ENCODE results near the gene TRMT10A.
A peak's percentile ranks its signal among the peaks of the same experiment; 100 is the strongest.

TRMT10A gene, protein sequence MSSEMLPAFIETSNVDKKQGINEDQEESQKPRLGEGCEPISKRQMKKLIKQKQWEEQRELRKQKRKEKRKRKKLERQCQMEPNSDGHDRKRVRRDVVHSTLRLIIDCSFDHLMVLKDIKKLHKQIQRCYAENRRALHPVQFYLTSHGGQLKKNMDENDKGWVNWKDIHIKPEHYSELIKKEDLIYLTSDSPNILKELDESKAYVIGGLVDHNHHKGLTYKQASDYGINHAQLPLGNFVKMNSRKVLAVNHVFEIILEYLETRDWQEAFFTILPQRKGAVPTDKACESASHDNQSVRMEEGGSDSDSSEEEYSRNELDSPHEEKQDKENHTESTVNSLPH

GRCh38 chr4:99563310-99564186 lies at the start of gene TRMT10A:
TSS of gene TRMT10A (minus strand) at chr4:99564039. CDS start at chr4:99559338, 4,701 bp downstream.
- peak; percentile 83 to 93 (median 91) for DNase-seq (ENCODE audit: low read depth in 4 of 4, low spot score in 1 of 4)

- no peak for DNase-seq (ENCODE audit: low read depth in 4 of 4, low spot score in 1 of 4)
These were observed 48.9 kb upstream of the TRMT10A start for GRCh38 chr4:99612704-99613103.

- no peak for DNase-seq (ENCODE audit: low read depth in 4 of 4, low spot score in 1 of 4)
These were observed 48.4 kb upstream of the TRMT10A start for GRCh38 chr4:99612281-99612680.

DNA sequence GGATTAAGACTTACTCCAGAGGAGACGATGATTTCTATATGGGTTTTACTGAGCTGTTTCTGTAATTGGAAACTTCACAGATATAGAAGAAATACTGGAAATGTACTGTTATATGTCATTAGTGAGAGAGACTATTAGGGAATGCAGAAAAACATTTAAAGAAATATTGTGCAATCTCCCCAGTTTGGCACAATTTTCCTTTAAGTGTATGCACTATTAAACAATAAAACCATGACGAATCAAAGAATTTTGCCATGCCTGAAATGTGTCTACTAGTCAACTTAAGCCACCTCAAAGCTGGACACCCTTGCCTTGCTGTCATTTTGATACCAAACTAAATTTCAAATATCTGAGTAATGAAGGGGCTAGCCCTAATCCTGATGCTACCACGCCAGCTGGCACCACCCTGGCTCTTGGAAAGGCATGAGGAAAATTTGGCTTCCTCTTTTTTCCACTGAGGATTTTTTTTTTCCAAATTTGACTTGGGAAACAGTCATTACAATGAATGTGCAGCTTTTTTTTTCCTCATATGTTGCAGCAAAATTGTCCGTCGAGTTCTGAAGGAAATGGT lies 46.9 kb upstream of the TRMT10A start:
- no peak for DNase-seq (ENCODE audit: low read depth in 4 of 4, low spot score in 1 of 4)

- DNase-seq (ENCODE audit: low read depth in 4 of 4, low spot score in 1 of 4), result no peak
These were observed 44.6 kb upstream of the TRMT10A start for GRCh38 chr4:99608417-99608816.

DNA sequence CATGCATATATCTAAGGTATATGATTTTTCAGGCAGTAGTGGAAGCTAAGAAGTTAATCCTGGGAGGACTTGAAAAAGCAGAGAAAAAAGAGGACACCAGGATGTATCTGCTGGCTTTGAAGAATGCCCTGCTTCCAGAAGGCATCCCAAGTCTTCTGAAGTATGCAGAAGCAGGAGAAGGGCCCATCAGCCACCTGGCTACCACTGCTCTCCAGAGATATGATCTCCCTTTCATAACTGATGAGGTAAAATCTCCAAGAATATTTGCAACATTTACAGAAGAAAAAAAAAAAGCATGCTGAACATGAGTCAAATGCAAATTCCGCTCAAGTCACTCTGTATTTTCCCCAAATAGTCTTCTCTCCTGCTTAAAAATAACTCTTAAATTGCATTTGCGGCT lies 42.9 kb upstream of the TRMT10A start:
- DNase-seq (ENCODE audit: low read depth in 4 of 4, low spot score in 1 of 4), result no peak

DNA sequence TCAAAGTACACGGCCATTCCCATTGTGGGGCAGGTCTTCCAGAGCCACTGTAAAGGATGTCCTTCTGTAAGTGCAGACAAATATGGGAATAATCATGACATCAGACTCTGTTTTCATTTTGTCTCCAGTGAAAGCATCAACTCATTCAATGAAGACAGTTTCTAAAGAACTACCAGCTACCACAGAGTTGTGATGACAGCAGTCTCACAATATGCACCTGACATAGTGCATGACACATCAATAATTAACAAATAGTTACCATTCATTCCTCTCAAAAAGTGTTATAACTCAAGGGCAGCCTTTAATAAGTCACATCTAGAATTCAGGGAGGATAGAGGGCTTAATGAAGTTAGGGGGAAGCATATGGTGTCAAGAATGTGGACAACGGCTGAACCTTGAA lies 31.0 kb upstream of the TRMT10A start:
- no peak for DNase-seq (ENCODE audit: low read depth in 4 of 4, low spot score in 1 of 4)

DNA sequence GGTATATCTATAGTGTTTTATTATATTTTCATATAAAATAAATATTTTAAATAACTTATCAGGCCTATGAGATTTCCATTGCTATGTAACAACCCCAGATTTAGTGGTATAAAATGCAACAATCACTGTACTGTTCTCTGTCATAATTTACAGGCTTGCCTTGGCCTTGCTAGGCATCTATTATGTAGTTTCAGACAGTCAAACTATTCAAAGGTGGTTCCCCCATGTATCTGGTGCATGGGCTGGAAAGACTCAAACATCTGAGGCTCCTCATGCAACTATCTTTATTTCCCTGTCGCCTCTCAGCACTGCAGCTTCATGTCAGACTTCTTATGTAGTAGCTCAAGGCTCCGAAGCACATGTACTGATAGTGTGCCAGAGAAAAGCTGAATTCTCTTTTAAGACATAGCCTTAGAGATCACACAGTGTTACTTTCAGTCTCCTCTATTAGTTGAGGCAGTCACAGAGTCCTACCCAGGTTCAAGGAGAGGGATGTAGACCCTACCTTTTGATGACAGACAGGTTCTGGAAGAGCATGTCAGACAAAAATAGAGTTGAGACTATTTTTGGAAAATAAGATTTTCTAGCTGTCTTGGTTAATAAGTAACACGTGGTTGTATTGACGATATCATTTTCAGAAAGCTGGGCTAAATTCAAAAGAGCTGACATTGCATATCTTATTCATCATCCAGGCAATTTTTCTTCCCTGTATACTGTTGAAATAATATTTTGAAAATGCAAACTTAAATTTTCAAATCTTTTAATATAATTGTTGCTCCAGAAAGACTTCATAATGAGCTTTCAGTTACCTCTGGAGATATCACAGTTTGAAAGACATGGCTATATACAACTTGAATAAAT lies 30.2 kb upstream of the TRMT10A start:
- no peak for DNase-seq (ENCODE audit: low read depth in 4 of 4, low spot score in 1 of 4)

DNA sequence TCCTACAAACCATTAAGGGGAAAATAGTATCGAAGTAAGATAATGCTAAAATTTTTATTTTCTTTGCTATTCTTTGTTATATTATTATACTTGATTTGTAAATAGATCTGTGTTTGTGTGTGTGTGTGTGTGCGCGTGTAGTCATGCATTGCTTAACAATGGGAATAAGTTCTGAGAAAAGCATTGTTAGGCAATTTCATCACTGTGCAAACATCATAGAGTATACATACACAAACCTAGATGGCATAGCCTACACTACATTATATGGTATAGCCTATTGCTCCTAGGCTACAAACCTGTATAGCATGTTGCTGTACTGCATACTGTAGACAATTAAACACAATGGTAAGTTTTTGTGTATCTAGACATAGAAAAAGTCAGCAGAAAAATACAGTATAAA lies 27.9 kb upstream of the TRMT10A start:
- no peak for DNase-seq (ENCODE audit: low read depth in 4 of 4, low spot score in 1 of 4)

GRCh38 chr4:99587803-99588202 lies 24.0 kb upstream of the TRMT10A start:
- DNase-seq (ENCODE audit: low read depth in 4 of 4, low spot score in 1 of 4), result no peak

DNA sequence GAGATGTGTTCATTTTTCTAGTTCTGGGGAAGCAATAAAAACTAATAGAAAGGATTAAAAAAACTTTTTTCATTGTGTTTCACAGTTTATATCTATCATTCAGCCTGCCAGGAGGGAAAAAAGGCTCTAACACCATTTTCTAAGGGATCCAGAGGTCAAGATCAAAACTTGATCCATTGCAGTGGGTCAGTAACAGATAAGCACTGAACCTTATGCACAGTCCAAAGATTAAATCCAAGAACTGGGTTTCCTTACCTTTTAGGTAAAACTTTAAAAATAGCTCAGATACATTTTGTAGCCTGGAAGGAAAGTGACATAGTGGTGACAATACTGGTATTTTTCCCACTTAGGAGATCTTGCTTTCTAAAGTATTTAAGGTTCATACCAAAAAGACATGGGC lies 23.5 kb upstream of the TRMT10A start:
- no peak for DNase-seq (ENCODE audit: low read depth in 4 of 4, low spot score in 1 of 4)

- no peak for DNase-seq (ENCODE audit: low read depth in 4 of 4, low spot score in 1 of 4)
These were observed 23.0 kb upstream of the TRMT10A start for GRCh38 chr4:99586797-99587196.

DNA sequence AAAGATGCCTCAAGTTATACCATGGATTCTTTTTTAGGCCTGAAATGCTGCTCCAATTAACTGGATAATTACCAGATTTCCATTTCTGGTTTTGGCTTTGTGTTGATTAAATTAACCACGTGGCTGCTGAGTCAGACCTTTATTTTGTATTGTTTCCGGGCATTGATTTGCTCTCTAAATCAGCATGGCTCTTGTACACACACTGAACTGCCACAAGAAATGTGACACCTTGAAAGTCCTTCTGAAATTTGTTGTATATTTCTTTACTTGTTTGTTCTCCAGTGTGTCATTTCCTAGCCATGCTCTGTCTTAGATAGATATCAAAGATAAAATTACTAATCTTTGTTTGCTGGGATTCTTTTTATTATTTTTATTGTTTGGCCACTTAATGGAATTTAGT lies 22.5 kb upstream of the TRMT10A start:
- no peak for DNase-seq (ENCODE audit: low read depth in 4 of 4, low spot score in 1 of 4)

- DNase-seq (ENCODE audit: low read depth in 4 of 4, low spot score in 1 of 4), result no peak
These were observed 21.7 kb upstream of the TRMT10A start for GRCh38 chr4:99585516-99585915.

GRCh38 chr4:99578714-99579113 lies 14.9 kb upstream of the TRMT10A start:
- no peak for DNase-seq (ENCODE audit: low read depth in 4 of 4, low spot score in 1 of 4)

DNA sequence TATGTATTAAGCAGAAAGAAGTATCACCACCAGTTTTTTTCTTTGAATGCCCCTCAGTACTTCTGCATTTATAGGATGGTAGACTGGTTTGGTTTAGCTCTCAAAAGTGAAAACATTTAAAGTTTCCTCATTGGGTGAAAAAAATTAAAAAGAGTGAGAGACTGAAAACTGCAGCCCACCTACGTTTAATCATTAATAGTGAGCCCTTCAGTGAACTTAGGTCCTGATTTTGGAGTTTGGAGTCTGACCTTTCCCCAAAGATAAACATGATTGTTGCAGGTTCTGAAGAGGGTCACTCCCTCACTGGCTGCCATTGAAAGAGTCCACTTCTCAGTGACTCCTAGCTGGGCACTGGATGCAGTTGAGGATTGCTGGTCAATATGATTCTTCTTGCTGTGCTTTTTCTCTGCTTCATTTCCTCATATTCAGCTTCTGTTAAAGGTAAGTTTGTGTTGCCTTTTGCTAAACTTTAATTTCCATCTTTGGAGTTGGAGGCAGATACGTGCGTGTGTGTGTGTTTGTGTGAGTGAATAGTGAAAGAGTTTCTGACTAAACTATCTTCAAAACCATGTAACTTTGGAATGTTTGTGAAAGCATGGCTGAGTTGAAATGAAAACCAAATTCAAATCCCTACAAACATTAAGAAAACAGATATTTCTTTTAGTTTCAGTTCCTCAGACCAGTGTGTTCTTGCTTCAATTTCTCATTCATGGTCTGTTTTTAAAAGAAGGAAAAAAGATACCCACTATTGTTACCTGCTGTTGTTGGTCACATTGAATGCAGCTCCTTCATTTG lies 10.9 kb upstream of the TRMT10A start, which contains the start of gene MTTP:
Gene MTTP (plus strand): TSS at position 295 of the 795 bp plus-strand sequence. CDS start 86 bp downstream, at position 381.
- DNase-seq (ENCODE audit: low read depth in 4 of 4, low spot score in 1 of 4), result no peak

DNA sequence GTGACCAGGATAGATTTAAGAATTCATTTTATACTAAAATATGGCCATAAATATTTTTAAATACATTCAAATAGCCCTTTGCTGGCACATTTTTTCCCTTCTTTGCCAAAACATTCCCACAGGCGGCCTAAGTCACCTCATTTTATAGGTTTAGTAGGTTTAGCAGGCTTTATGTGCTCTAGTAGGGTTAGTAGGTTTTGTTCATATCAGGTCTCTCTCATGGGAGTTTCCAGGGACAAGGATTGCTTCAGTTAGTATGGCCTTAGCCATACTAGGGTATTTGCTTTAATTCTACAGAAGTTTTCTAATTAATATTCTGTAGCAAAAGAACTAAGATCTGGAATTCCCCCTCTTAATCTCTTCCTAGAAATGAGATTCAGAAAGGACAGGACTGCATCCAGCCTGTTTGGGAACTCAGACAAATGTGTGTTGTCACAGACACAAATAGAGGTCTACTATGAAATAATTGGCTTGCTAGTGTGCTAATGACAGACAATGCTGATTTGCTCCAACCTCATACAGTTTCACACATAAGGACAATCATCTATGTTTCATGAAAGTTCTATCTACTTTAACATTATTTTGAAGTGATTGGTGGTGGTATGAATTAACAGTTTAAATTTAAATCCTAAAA lies 10.0 kb upstream of the TRMT10A start:
- no peak for DNase-seq (ENCODE audit: low read depth in 4 of 4, low spot score in 1 of 4)

DNA sequence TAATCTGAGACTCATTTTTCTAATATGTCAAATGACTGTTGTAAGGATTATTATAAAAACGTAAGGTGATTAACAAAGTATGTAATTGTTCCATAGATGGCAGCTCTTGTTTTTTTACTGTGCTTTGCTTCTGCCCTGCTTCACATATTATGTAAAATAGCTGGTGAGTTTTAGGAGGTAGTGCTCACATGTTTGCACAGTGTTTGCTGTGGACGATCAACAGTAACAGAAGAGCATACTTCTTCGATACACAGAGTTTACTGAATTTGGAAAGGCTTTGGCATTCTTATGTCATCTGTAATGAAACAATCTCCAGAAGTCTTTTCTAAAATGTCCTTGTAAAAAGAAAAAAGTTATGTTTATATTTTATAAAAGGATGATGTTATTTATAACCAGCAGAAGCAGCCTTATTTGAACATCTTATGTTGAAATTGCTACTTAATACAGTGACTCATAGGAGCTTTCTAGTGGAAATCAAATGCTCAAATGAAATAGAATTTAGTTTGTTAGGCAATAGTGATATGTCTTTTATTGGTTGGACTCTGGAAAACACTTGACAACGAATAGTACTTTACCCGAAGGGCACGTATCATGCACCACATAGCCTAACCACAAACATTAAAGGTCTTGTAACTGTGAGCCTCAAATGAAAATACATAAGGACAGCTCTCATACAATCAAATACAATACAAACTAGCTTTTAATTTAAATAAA lies 8.8 kb upstream of the TRMT10A start:
- no peak for DNase-seq (ENCODE audit: low read depth in 4 of 4, low spot score in 1 of 4)

GRCh38 chr4:99571883-99572282 lies 8.0 kb upstream of the TRMT10A start:
- no peak for DNase-seq (ENCODE audit: low read depth in 4 of 4, low spot score in 1 of 4)

Measured in stimulated activated CD4-positive, alpha-beta T cell treated with anti-CD3 and anti-CD28 coated beads, Interleukin-1b, Interleukin-23, amount 100 ng/mL, for 24 hours (primary cell).